Stomach (tissue), 9 donors: ENCODE measurements around the gene FMN2. TPM values are rescaled to one million over a fixed set of nuclear protein-coding genes. Genes with fewer than 3 reads are reported as not detected.

Experiments used
- DNase-seq, 2 donors: peaks; one replicate each; pipeline versions ENCODE4 v3.0.0 to v3.0.0-alpha.2; 2013 to 2019
- H3K27ac ChIP-seq, 5 donors: fragments of 200-600 bp in 4 of 5; sonication (generic) in 4 of 5; one replicate each; pipeline ENCODE4 v1.5.1; 2013 to 2019; ENCODE audit warnings: mild to moderate bottlenecking in 1 of 5, moderate library complexity in 1 of 5
- H3K27me3 ChIP-seq, 3 donors: fragments of 200-600 bp; sonication (generic); one replicate each; pipeline ENCODE4 v1.5.1; 2017 to 2019; ENCODE audit warnings: mixed run types in 1 of 3
- H3K36me3 ChIP-seq, 4 donors: fragments of 200-600 bp; sonication (generic); 1 replicate in 3 of 4; 2 replicates in 1 of 4; pipeline ENCODE4 v1.5.1; 2016 to 2019
- H3K4me1 ChIP-seq, 4 donors: fragments of 200-600 bp; sonication (generic); one replicate each; pipeline ENCODE4 v1.5.1; 2016 to 2019
- H3K4me3 ChIP-seq, 4 donors: fragments of 200-600 bp; sonication (generic) in 3 of 4; one replicate each; pipeline ENCODE4 v1.5.1; 2016 to 2019; ENCODE audit warnings: mild to moderate bottlenecking in 1 of 4
- H3K9me3 ChIP-seq, 4 donors: fragments of 200-600 bp; sonication (generic); one replicate each; pipeline ENCODE4 v1.5.1; 2016 to 2019
- CTCF ChIP-seq, 7 experiments: fragments of 450-650 bp in 4 of 7; fragments of 200-600 bp in 3 of 7; sonication (generic) in 3 of 7; IDR thresholded peaks; one replicate each; pipeline ENCODE4 v1.5.1; 2016 to 2019; ENCODE audit warnings: antibody characterized with exemption in 7 of 7, control low read depth in 2 of 7, mild to moderate bottlenecking in 1 of 7
- EP300 ChIP-seq: sonication (generic); formaldehyde crosslinking; IDR thresholded peaks from one replicate; pipeline ENCODE4 v1.6.1; 2017; ENCODE audit warnings: antibody characterized with exemption
- POLR2A ChIP-seq, 4 donors: fragments of 450-650 bp; IDR thresholded peaks; one replicate each; pipeline ENCODE4 v1.6.1; 2016; ENCODE audit warnings: antibody characterized with exemption in 4 of 4, control low read depth in 2 of 4, mild to moderate bottlenecking in 1 of 4, moderate library complexity in 1 of 4
- POLR2AphosphoS5 ChIP-seq, 3 donors: sonication (generic); formaldehyde crosslinking; IDR thresholded peaks; one replicate each; pipeline ENCODE4 v1.6.1; 2016; ENCODE audit warnings: antibody characterized with exemption in 3 of 3
- WGBS, 5 donors: extraction: QIAGEN DNeasy Blood & Tissue Kit in 3 of 5; methylation state at CpG; one replicate each; pipeline versions ENCODE4 v1.1.5 to v1.1.7; 2013 to 2018; 5-methylcytosine and 5-hydroxymethylcytosine counted together
- intact Hi-C: fragments of 100-400 bp; cut with DNase I; formaldehyde crosslinking; loops from one replicate; pipeline ENCODE4 v1.15.1; 2023; ENCODE audit warnings: low total_unique reads
- polyA plus RNA-seq, 3 donors: library from polyadenylated mRNA; stranded (reverse); fragments of 200-250 nt; gene quantifications; one replicate each; pipeline ENCODE4 v1.2.3, GENCODE V29; 2013
- total RNA-seq, 5 donors: library from RNA; depleted of rRNA; stranded (reverse); fragments of >200 nt; gene quantifications; one replicate each; pipeline versions ENCODE4 v1.1.0 to v1.2.3, GENCODE V29; 2014 to 2016
- donor health status: healthy with polysubstance abuse.
- donor health status: Bipolar disorder and iron deficiency.
- donor health status: healthy.

Gene FMN2
- total and polyA plus RNA-seq, 8 donors, result 0.61 to 3.3 (median 0.87) TPM; not detected in 2

GRCh38 chr1:240230816-240231215 is 139.1 kb downstream of the FMN2 start:
- H3K27ac ChIP-seq, result no peak overlapping the region
- H3K9me3 ChIP-seq, result peaks cover 3 to 18% (median 10%) of the 10 kb centered on the region in 4 donors
- intact Hi-C loops, result no loop called here
- WGBS, 5 donors, result 69 to 92% (median 88%) methylated on average over 2 of the region's 2 CpGs
- DNase-seq, result no peak
- no peaks in the 10 kb centered on the region for H3K36me3 ChIP-seq
- no peak overlapping the region for H3K4me3 ChIP-seq
- no peaks in the 10 kb centered on the region for H3K27me3 ChIP-seq
- TF ChIP-seq CTCF (IDR thresholded peaks at IDR 0.05) (no peak), POLR2AphosphoS5 (IDR thresholded peaks at IDR 0.05) (no peak), EP300 (no peak), POLR2A (IDR thresholded peaks at IDR 0.05) (no peak)
- no peaks in the 10 kb centered on the region for H3K4me1 ChIP-seq

- TF ChIP-seq EP300 (no peak), CTCF (IDR thresholded peaks at IDR 0.05) (no peak), POLR2A (IDR thresholded peaks at IDR 0.05) (no peak), POLR2AphosphoS5 (IDR thresholded peaks at IDR 0.05) (no peak)
Measured at GRCh38 chr1:240232530-240232929, 140.8 kb downstream of the FMN2 start.

GRCh38 chr1:240234485-240235210 is 143.0 kb downstream of the FMN2 start:
- DNase-seq, result no peak
- 71 to 79% (median 76%) methylated on average over 2 of the region's 2 CpGs for WGBS, 5 donors
- Histone ChIP-seq H3K27ac (no peak overlapping the region), H3K36me3 (no peaks in the 10 kb centered on the region), H3K4me3 (no peak overlapping the region), H3K27me3 (no peaks in the 10 kb centered on the region), H3K4me1 (no peaks in the 10 kb centered on the region), H3K9me3 (no peaks in the 10 kb centered on the region)
- no peak for TF ChIP-seq CTCF (IDR thresholded peaks at IDR 0.05)
- TF ChIP-seq POLR2AphosphoS5 (IDR thresholded peaks at IDR 0.05), result no peak
- TF ChIP-seq EP300, result no peak
- TF ChIP-seq POLR2A (IDR thresholded peaks at IDR 0.05), result no peak
- intact Hi-C loops, result no loop called here

More at GRCh38 chr1:240232530-240232929, 140.8 kb downstream of the FMN2 start:
- H3K4me1 ChIP-seq, result no peaks in the 10 kb centered on the region
- peaks cover 0 to 1% (median 0%) of the 10 kb centered on the region in 4 donors for H3K9me3 ChIP-seq
- DNase-seq, result no peak
- intact Hi-C loops, result no loop called here
- no peaks in the 10 kb centered on the region for H3K36me3 ChIP-seq
- 82 to 92% (median 89%) methylated on average over 2 of the region's 2 CpGs for WGBS, 5 donors
- no peaks in the 10 kb centered on the region for H3K27me3 ChIP-seq
- no peak overlapping the region for H3K27ac ChIP-seq
- H3K4me3 ChIP-seq, result no peak overlapping the region

- H3K4me1 ChIP-seq, result no peaks in the 10 kb centered on the region
- no peaks in the 10 kb centered on the region for H3K27me3 ChIP-seq
- H3K4me3 ChIP-seq, result no peak overlapping the region
- H3K27ac ChIP-seq, result no peak overlapping the region
- TF ChIP-seq POLR2AphosphoS5 (IDR thresholded peaks at IDR 0.05), result no peak
- TF ChIP-seq POLR2A (IDR thresholded peaks at IDR 0.05), result no peak
- no peak for TF ChIP-seq CTCF (IDR thresholded peaks at IDR 0.05)
- no peak for TF ChIP-seq EP300
- 66 to 77% (median 72%) methylated on average over 4 of the region's 4 CpGs for WGBS, 5 donors
- intact Hi-C loops, result no loop called here
- H3K36me3 ChIP-seq, result no peaks in the 10 kb centered on the region
- H3K9me3 ChIP-seq, result no peaks in the 10 kb centered on the region
- DNase-seq, result no peak
Measured at GRCh38 chr1:240235521-240236288, 144.0 kb downstream of the FMN2 start.
